Endothelial cell of umbilical vein (primary cell): ENCODE measurements around the gene NEUROD4. TPM values are rescaled to one million over a fixed set of nuclear protein-coding genes. Genes with fewer than 3 reads are reported as not detected.
A peak's percentile ranks its signal among the peaks of the same experiment; 100 is the strongest.

Experiments
- Bru-seq: library from RNA; stranded (reverse); fragments of 400-500 nt; gene quantifications from one replicate; lab custom pipeline; 2021; lab: Mats Ljungman, UMichigan
- BruChase-seq, 2 experiments: library from RNA; stranded (reverse); fragments of 400-500 nt; gene quantifications; one replicate each; lab custom pipeline; 2021; lab: Mats Ljungman, UMichigan
- BruUV-seq: library from RNA; stranded (reverse); fragments of 400-500 nt; replicated peaks from 2 replicates; lab custom pipeline; 2021; lab: Mats Ljungman, UMichigan
- CTCF ChIA-PET: fragments of 300-600, 350-600 bp; sonication (Branson Sonifier 250); formaldehyde crosslinking; loops from one replicate; lab custom pipeline; 2021; ENCODE audit warnings: antibody characterized with exemption, inconsistent platforms; lab: Charles Lee
- POLR2A ChIA-PET: fragments of 300-600, 350-600 bp; sonication (Branson Sonifier 250); formaldehyde crosslinking; loops from one replicate; lab custom pipeline; 2021; ENCODE audit warnings: antibody characterized with exemption, inconsistent platforms; lab: Charles Lee
- DNase-seq: peaks from one replicate; pipeline ENCODE4 v3.0.0-alpha.2; 2011; ENCODE audit warnings: low read depth, low spot score
- FAIRE-seq: peaks from 2 replicates; lab custom pipeline; 2011; peaks lifted over from hg19 to GRCh38; lab: Jason Lieb, UNC
- H2AFZ ChIP-seq: 2 replicates; pipeline ENCODE4 v1.6.0; 2012; ENCODE audit warnings: low read depth, low read length, control low read depth, inconsistent platforms
- H3K27ac ChIP-seq: 2 replicates; pipeline ENCODE4 v1.5.1; 2011; ENCODE audit warnings: low read depth, mild to moderate bottlenecking, control low read depth, low read length, moderate library complexity; ENCODE audit not compliant: insufficient read depth
- H3K27me3 ChIP-seq, 2 experiments: 2 replicates each; pipeline versions ENCODE4 v1.6.0 to v1.6.1; 2011; ENCODE audit warnings: low read length in 2 of 2, mixed read lengths in 1 of 2; ENCODE audit not compliant: control insufficient read depth in 2 of 2, insufficient read depth in 2 of 2
- H3K36me3 ChIP-seq, 2 experiments: 2 replicates in 1 of 2; 3 replicates in 1 of 2; pipeline ENCODE4 v1.5.1; 2011; ENCODE audit warnings: low read length in 2 of 2, mild to moderate bottlenecking in 1 of 2, moderate library complexity in 1 of 2; ENCODE audit not compliant: control insufficient read depth in 2 of 2, insufficient read depth in 2 of 2; ENCODE audit errors: extremely low read depth in 1 of 2
- H3K4me1 ChIP-seq: 3 replicates; pipeline ENCODE4 v1.5.1; 2011; ENCODE audit warnings: mild to moderate bottlenecking, low read length; ENCODE audit not compliant: control insufficient read depth, insufficient read depth; ENCODE audit errors: extremely low read depth
- H3K4me2 ChIP-seq: 2 replicates; pipeline ENCODE4 v1.6.1; 2011; ENCODE audit warnings: low read length, control low read depth, mixed read lengths; ENCODE audit not compliant: insufficient read depth
- H3K4me3 ChIP-seq, 3 experiments: fragments of 200-600 bp in 1 of 3; sonication (generic), shearing (Covaris generic) in 1 of 3; replicated peaks in 1 of 3; 2 replicates each; pipeline ENCODE4 v1.5.1; 2011 to 2016; ENCODE audit warnings: control low read depth in 3 of 3, low read length in 3 of 3, mild to moderate bottlenecking in 2 of 3, inconsistent platforms in 1 of 3, low read depth in 1 of 3, moderate library complexity in 1 of 3; ENCODE audit not compliant: insufficient read depth in 1 of 3
- H3K79me2 ChIP-seq: 2 replicates; pipeline ENCODE4 v1.6.0; 2012; ENCODE audit warnings: low read length, inconsistent platforms; ENCODE audit not compliant: control insufficient read depth, insufficient read depth
- H3K9ac ChIP-seq: replicated peaks from 2 replicates; pipeline ENCODE3; 2011; ENCODE audit warnings: low read length, control low read depth; ENCODE audit not compliant: insufficient read depth; ENCODE audit errors: extremely low read depth
- H3K9me1 ChIP-seq: replicated peaks from 3 replicates; pipeline ENCODE4 v1.6.0; 2011; ENCODE audit warnings: mild to moderate bottlenecking, low read length; ENCODE audit not compliant: control insufficient read depth, insufficient read depth; ENCODE audit errors: extremely low read depth
- H3K9me3 ChIP-seq: replicated peaks from 2 replicates; pipeline ENCODE4 v1.5.1; 2012; ENCODE audit warnings: low read length, inconsistent platforms; ENCODE audit not compliant: control insufficient read depth, insufficient read depth
- H4K20me1 ChIP-seq: replicated peaks from 2 replicates; pipeline ENCODE3; 2011; ENCODE audit warnings: mild to moderate bottlenecking, low read length; ENCODE audit not compliant: control insufficient read depth, insufficient read depth; ENCODE audit errors: extremely low read depth
- EZH2 ChIP-seq: IDR thresholded peaks from 2 replicates; pipeline ENCODE4 v1.6.1; 2012; ENCODE audit warnings: borderline replicate concordance, low read depth, mild to moderate bottlenecking, moderate library complexity, low read length, inconsistent platforms; ENCODE audit not compliant: severe bottlenecking
- FOS ChIP-seq: IDR thresholded peaks from 2 replicates; pipeline ENCODE4 v1.6.1; 2011; ENCODE audit warnings: mild to moderate bottlenecking, low read length, moderate library complexity, borderline replicate concordance; ENCODE audit not compliant: insufficient read depth
- GATA2 ChIP-seq: IDR thresholded peaks from 2 replicates; pipeline ENCODE4 v1.7.0; 2011; ENCODE audit warnings: low read depth, mild to moderate bottlenecking, moderate library complexity, mixed read lengths, low read length; ENCODE audit not compliant: insufficient read length, insufficient read depth
- JUN ChIP-seq: IDR thresholded peaks from 2 replicates; pipeline ENCODE4 v1.6.1; 2011; ENCODE audit warnings: borderline replicate concordance, low read depth; ENCODE audit not compliant: insufficient read length, insufficient read depth
- MAX ChIP-seq: IDR thresholded peaks from 2 replicates; pipeline ENCODE4 v1.6.1; 2011; ENCODE audit not compliant: insufficient read depth, insufficient read length
- MYC ChIP-seq: IDR thresholded peaks from one replicate; pipeline ENCODE4 v1.6.1; 2011; ENCODE audit warnings: mild to moderate bottlenecking, low read depth, low read length
- POLR2A ChIP-seq: IDR thresholded peaks from 2 replicates; pipeline ENCODE4 v1.6.1; 2012; ENCODE audit warnings: low read depth, mild to moderate bottlenecking, control low read depth, low read length
- POLR2AphosphoS5 ChIP-seq: IDR thresholded peaks from 2 replicates; pipeline ENCODE4 v1.6.1; 2012; ENCODE audit warnings: low read depth, mild to moderate bottlenecking, control low read depth, low read length, moderate library complexity; ENCODE audit not compliant: insufficient read depth
- dilution Hi-C: fragments of 300-500 bp; cut with MboI; formaldehyde crosslinking; loops from one replicate; pipeline ENCODE4 v1.15.0; 2019; ENCODE audit warnings: low sequenced_read_pairs; ENCODE audit not compliant: extremely low pct_ligation_motif_present
- intact Hi-C: fragments of 100-400 bp; cut with micrococcal nuclease; formaldehyde crosslinking; loops from one replicate; pipeline ENCODE4 v1.10.0; 2022
- long read RNA-seq: library from polyadenylated mRNA; stranded (forward); transcript quantifications from one replicate; pipeline ENCODE4 v2.0.0, GENCODE V29; 2021
- polyA minus RNA-seq, 3 experiments: library from RNA; depleted of rRNA, polyadenylated mRNA; stranded (reverse); fragments of >200 nt; gene quantifications; 1 replicate in 1 of 3; 2 replicates in 2 of 3; pipeline ENCODE4 v1.2.3, GENCODE V29; 2011
- polyA plus RNA-seq, 4 experiments: library from polyadenylated mRNA; depleted of rRNA in 3 of 4; stranded (reverse) in 3 of 4; unstranded in 1 of 4; fragments of >200 nt; gene quantifications; 2 replicates each; pipeline versions ENCODE4 v1.2.1 to v1.2.3, GENCODE V29; 2011 to 2012; ENCODE audit warnings: missing spikeins in 1 of 4
- total RNA-seq: library from RNA; stranded (reverse); gene quantifications from 2 replicates; pipeline ENCODE4 v1.2.3, GENCODE V29; 2021
- TF ChIP-seq, protein P1 (sequence below), 2 donors: IDR thresholded peaks; 1 replicate in 1 of 2; 2 replicates in 1 of 2; pipeline ENCODE4 v1.5.1; 2011; ENCODE audit warnings: low read length in 2 of 2, mild to moderate bottlenecking in 2 of 2, moderate library complexity in 2 of 2, control low read depth in 1 of 2, inconsistent platforms in 1 of 2, low read depth in 1 of 2; ENCODE audit not compliant: insufficient read depth in 1 of 2; ENCODE audit errors: extremely low read depth in 1 of 2

NEUROD4 gene, protein sequence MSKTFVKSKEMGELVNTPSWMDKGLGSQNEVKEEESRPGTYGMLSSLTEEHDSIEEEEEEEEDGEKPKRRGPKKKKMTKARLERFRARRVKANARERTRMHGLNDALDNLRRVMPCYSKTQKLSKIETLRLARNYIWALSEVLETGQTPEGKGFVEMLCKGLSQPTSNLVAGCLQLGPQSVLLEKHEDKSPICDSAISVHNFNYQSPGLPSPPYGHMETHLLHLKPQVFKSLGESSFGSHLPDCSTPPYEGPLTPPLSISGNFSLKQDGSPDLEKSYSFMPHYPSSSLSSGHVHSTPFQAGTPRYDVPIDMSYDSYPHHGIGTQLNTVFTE
- total RNA-seq (not detected in 2 replicates), polyA plus RNA-seq (not detected in 2 replicates), polyA minus RNA-seq (not detected in 2 replicates), Bru-seq, nascent RNA (not detected), BruChase-seq, experiment 1, labeled RNA remaining after a 6-hour chase (not detected), BruChase-seq, experiment 2, labeled RNA remaining after a 2-hour chase (not detected)
- polyA plus RNA-seq (2011; cell fraction: cytosol; rRNA removed), result not detected in 2 replicates
- not detected in 2 replicates for polyA plus RNA-seq (2011; cell fraction: nucleus; rRNA removed)
- not detected in 2 replicates for polyA plus RNA-seq (2012)
- polyA minus RNA-seq (2011; cell fraction: cytosol; rRNA and poly(A)+ RNA removed), result not detected
- polyA minus RNA-seq (2011; cell fraction: nucleus; rRNA and poly(A)+ RNA removed), result not detected in 2 replicates
- long read RNA-seq, result 0 reads

DNA sequence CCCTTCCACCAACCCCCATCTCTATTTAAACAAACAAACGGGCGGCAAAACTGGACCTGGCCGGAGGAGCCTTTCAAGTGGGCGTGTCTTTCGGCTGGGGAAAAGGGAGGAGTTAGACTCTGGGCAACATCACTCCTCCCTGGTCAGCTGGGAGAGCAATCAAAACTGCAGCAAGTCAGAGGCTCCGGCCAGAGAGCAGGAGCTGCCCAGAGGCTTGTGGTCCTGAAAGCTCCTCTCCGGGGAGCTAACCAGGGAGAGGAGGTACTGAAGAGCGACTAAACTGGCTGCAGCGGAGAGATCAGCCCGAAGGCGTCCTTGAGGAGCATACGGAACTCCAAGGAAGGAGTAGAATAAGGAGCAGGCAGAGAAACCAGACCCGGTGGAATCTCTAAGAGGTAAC is at the start of gene NEUROD4:
NEUROD4 (plus strand) TSS at position 191 of the 400 bp plus-strand sequence. CDS start 6,466 bp downstream, outside the sequence.
- CTCF ChIA-PET, result interaction anchor here (1.3 to 1.7 kb wide), 2 partner anchors 27 to 48 kb away, joined by 8 to 11 read pairs; no protein-coding TSS in a partner anchor
- Histone ChIP-seq H3K4me2 (no peak within 1 kb of the TSS), H3K27me3 (no peaks in the 10 kb centered on the region), H2AFZ (no peak within 1 kb of the TSS), H3K4me1 (no peaks in the 10 kb centered on the region), H4K20me1 (no peaks in the 10 kb centered on the region), H3K27ac (no peak within 1 kb of the TSS), H3K9me3 (no peaks in the 10 kb centered on the region), H3K4me3 (no peak within 1 kb of the TSS), H3K36me3 (no peaks in the 10 kb centered on the region), H3K9ac (no peak within 1 kb of the TSS), H3K79me2 (no peaks in the 10 kb centered on the region), H3K9me1 (no peaks in the 10 kb centered on the region)
- POLR2A ChIA-PET, result no interaction called here
- intact Hi-C loops (no loop called here), dilution Hi-C loops (no loop called here)
- TF ChIP-seq JUN (no peak), POLR2A (no peak), EZH2 (no peak), MAX (no peak), GATA2 (no peak), MYC (no peak), POLR2AphosphoS5 (no peak), FOS (no peak)
- TF ChIP-seq, protein P1, sequence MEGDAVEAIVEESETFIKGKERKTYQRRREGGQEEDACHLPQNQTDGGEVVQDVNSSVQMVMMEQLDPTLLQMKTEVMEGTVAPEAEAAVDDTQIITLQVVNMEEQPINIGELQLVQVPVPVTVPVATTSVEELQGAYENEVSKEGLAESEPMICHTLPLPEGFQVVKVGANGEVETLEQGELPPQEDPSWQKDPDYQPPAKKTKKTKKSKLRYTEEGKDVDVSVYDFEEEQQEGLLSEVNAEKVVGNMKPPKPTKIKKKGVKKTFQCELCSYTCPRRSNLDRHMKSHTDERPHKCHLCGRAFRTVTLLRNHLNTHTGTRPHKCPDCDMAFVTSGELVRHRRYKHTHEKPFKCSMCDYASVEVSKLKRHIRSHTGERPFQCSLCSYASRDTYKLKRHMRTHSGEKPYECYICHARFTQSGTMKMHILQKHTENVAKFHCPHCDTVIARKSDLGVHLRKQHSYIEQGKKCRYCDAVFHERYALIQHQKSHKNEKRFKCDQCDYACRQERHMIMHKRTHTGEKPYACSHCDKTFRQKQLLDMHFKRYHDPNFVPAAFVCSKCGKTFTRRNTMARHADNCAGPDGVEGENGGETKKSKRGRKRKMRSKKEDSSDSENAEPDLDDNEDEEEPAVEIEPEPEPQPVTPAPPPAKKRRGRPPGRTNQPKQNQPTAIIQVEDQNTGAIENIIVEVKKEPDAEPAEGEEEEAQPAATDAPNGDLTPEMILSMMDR (IDR thresholded peaks at IDR 0.05; ENCODE audit: extremely low read depth in 1 of 2, insufficient read depth in 1 of 2, low read depth in 1 of 2, low read length in 2 of 2), result no peak
- DNase-seq (peak; percentile 54), FAIRE-seq (peak; percentile 37)
- BruUV-seq, result no TSS peak
